HG03097 (cell line): ENCODE data around the gene SUGCT.
A peak's percentile ranks its signal among the peaks of the same experiment; 100 is the strongest.

Experiments used
- ATAC-seq: cut with Tn5 transposase; IDR thresholded peaks from one replicate; pipeline ENCODE4 v1.9.1; 2021; ENCODE audit not compliant: unreplicated experiment, low FRiP score

Gene SUGCT

GRCh38 chr7:40549372-40550039 lies 414.7 kb downstream of the SUGCT start:
- ATAC-seq: no peak

GRCh38 chr7:40551685-40552576 lies 417.1 kb downstream of the SUGCT start:
- ATAC-seq: peak; percentile 87

- no peak for ATAC-seq
These were observed 425.9 kb downstream of the SUGCT start for GRCh38 chr7:40560672-40561071.

GRCh38 chr7:40566879-40567278 lies 432.1 kb downstream of the SUGCT start:
- ATAC-seq: no peak

GRCh38 chr7:40569326-40569725 lies 434.5 kb downstream of the SUGCT start:
- no peak for ATAC-seq

GRCh38 chr7:40570223-40570622 lies 435.4 kb downstream of the SUGCT start:
- no peak for ATAC-seq

- ATAC-seq: no peak
These were observed 437.0 kb downstream of the SUGCT start for GRCh38 chr7:40571796-40572195.

- ATAC-seq: no peak
These were observed 438.1 kb downstream of the SUGCT start for GRCh38 chr7:40572810-40573465.

- no peak for ATAC-seq
These were observed 444.6 kb downstream of the SUGCT start for GRCh38 chr7:40579401-40579800.

- no peak for ATAC-seq
These were observed 446.0 kb downstream of the SUGCT start for GRCh38 chr7:40580776-40581175.

GRCh38 chr7:40582539-40582938 lies 447.7 kb downstream of the SUGCT start:
- ATAC-seq: no peak

- ATAC-seq: no peak
These were observed 449.1 kb downstream of the SUGCT start for GRCh38 chr7:40583667-40584444.

GRCh38 chr7:40584667-40585433 lies 450.0 kb downstream of the SUGCT start:
- no peak for ATAC-seq

GRCh38 chr7:40586197-40586596 lies 451.4 kb downstream of the SUGCT start:
- no peak for ATAC-seq

GRCh38 chr7:40587419-40587818 lies 452.6 kb downstream of the SUGCT start:
- no peak for ATAC-seq

- ATAC-seq: no peak
These were observed 460.3 kb downstream of the SUGCT start for GRCh38 chr7:40595129-40595528.

- no peak for ATAC-seq
These were observed 461.0 kb downstream of the SUGCT start for GRCh38 chr7:40595832-40596231.

- no peak for ATAC-seq
These were observed 462.7 kb downstream of the SUGCT start for GRCh38 chr7:40597517-40597916.

- ATAC-seq: no peak
These were observed 464.1 kb downstream of the SUGCT start for GRCh38 chr7:40598915-40599314.

GRCh38 chr7:40599836-40600235 lies 465.0 kb downstream of the SUGCT start:
- ATAC-seq: no peak
